ENCODE results near the gene KLHDC3. TPM values are rescaled to one million over a fixed set of nuclear protein-coding genes. Genes with fewer than 3 reads are reported as not detected.

KLHDC3 gene, protein sequence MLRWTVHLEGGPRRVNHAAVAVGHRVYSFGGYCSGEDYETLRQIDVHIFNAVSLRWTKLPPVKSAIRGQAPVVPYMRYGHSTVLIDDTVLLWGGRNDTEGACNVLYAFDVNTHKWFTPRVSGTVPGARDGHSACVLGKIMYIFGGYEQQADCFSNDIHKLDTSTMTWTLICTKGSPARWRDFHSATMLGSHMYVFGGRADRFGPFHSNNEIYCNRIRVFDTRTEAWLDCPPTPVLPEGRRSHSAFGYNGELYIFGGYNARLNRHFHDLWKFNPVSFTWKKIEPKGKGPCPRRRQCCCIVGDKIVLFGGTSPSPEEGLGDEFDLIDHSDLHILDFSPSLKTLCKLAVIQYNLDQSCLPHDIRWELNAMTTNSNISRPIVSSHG
- polyA plus RNA-seq (2012; ENCODE audit: missing spikeins), result 48.7 TPM

DNA sequence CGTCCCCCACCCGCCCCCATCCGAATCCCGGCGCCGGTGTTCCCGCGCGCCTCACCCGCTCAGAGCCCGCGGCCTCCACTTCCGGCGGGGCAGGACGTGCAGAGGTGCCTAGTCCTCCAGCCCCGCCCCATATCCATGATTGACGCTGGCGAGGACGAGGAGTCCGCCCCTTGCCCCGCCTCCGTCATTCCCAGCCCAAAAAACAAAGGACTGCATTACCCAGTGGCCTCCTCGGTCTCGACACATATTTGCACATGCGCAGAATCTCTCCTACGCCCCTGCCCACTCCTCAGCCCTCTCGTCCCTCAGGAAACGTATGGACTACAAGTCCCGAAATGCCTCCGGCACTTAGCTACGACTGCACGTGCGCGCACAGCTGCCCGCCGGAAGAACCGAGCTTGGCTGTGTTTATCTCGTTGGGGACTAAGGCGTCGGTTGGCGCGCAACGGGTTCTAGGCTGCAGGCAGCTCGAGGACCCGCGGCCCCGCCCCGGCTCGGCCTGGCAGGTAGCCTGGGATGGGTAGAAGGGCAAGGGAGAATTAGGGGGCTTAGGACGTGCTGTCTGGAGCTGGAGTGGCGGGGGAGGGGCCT is at the start of gene KLHDC3, which contains the start of gene MEA1:
Gene KLHDC3, plus strand, starts transcription at position 407 of the 591 bp plus-strand sequence. CDS start 2,944 bp downstream, outside the sequence.
Gene MEA1, minus strand, starts transcription at position 104 of the 591 bp plus-strand sequence. CDS start 133 bp downstream, outside the sequence.
- DNase-seq (ENCODE audit: insufficient read length) (peak; percentile 96), FAIRE-seq (peak; percentile 100)
- TF ChIP-seq POLR2AphosphoS5 (IDR thresholded peaks at IDR 0.05; ENCODE audit: low read depth, low read length) (no peak), TAF1 (IDR thresholded peaks at IDR 0.05; ENCODE audit: borderline replicate concordance, low read depth, low read length) (no peak), POLR2A (IDR thresholded peaks at IDR 0.05; ENCODE audit: low read depth, low read length) (no peak)

GRCh38 chr6:42966571-42966970 is 47.5 kb upstream of the KLHDC3 start:
- FAIRE-seq (no peak), DNase-seq (ENCODE audit: insufficient read length) (no peak)
- no peak for TF ChIP-seq TAF1 (IDR thresholded peaks at IDR 0.05; ENCODE audit: borderline replicate concordance, low read depth, low read length)
- TF ChIP-seq POLR2AphosphoS5 (IDR thresholded peaks at IDR 0.05; ENCODE audit: low read depth, low read length), result no peak
- no peak for TF ChIP-seq POLR2A (IDR thresholded peaks at IDR 0.05; ENCODE audit: low read depth, low read length)

GRCh38 chr6:42967228-42967627 is 46.8 kb upstream of the KLHDC3 start:
- FAIRE-seq, result no peak
- TF ChIP-seq TAF1 (IDR thresholded peaks at IDR 0.05; ENCODE audit: borderline replicate concordance, low read depth, low read length), result no peak
- TF ChIP-seq POLR2A (IDR thresholded peaks at IDR 0.05; ENCODE audit: low read depth, low read length), result no peak
- TF ChIP-seq POLR2AphosphoS5 (IDR thresholded peaks at IDR 0.05; ENCODE audit: low read depth, low read length), result no peak
- DNase-seq (ENCODE audit: insufficient read length), result no peak

- DNase-seq (ENCODE audit: insufficient read length), result no peak
- no peak for FAIRE-seq
- TF ChIP-seq POLR2AphosphoS5 (IDR thresholded peaks at IDR 0.05; ENCODE audit: low read depth, low read length) (no peak), TAF1 (IDR thresholded peaks at IDR 0.05; ENCODE audit: borderline replicate concordance, low read depth, low read length) (no peak), POLR2A (IDR thresholded peaks at IDR 0.05; ENCODE audit: low read depth, low read length) (no peak)
These were observed 45.8 kb upstream of the KLHDC3 start for GRCh38 chr6:42968126-42968701.

GRCh38 chr6:42968783-42969182 is 45.3 kb upstream of the KLHDC3 start:
- TF ChIP-seq POLR2A (IDR thresholded peaks at IDR 0.05; ENCODE audit: low read depth, low read length) (no peak), POLR2AphosphoS5 (IDR thresholded peaks at IDR 0.05; ENCODE audit: low read depth, low read length) (no peak), TAF1 (IDR thresholded peaks at IDR 0.05; ENCODE audit: borderline replicate concordance, low read depth, low read length) (no peak)
- DNase-seq (ENCODE audit: insufficient read length), result no peak
- no peak for FAIRE-seq

GRCh38 chr6:42969431-42969830 is 44.6 kb upstream of the KLHDC3 start:
- TF ChIP-seq POLR2AphosphoS5 (IDR thresholded peaks at IDR 0.05; ENCODE audit: low read depth, low read length), result no peak
- TF ChIP-seq POLR2A (IDR thresholded peaks at IDR 0.05; ENCODE audit: low read depth, low read length), result no peak
- no peak for TF ChIP-seq TAF1 (IDR thresholded peaks at IDR 0.05; ENCODE audit: borderline replicate concordance, low read depth, low read length)
- FAIRE-seq, result no peak
- DNase-seq (ENCODE audit: insufficient read length), result no peak

- no peak for FAIRE-seq
- TF ChIP-seq TAF1 (IDR thresholded peaks at IDR 0.05; ENCODE audit: borderline replicate concordance, low read depth, low read length) (no peak), POLR2AphosphoS5 (IDR thresholded peaks at IDR 0.05; ENCODE audit: low read depth, low read length) (no peak), POLR2A (IDR thresholded peaks at IDR 0.05; ENCODE audit: low read depth, low read length) (no peak)
- DNase-seq (ENCODE audit: insufficient read length), result no peak
These were observed 44.1 kb upstream of the KLHDC3 start for GRCh38 chr6:42969934-42970333.

DNA sequence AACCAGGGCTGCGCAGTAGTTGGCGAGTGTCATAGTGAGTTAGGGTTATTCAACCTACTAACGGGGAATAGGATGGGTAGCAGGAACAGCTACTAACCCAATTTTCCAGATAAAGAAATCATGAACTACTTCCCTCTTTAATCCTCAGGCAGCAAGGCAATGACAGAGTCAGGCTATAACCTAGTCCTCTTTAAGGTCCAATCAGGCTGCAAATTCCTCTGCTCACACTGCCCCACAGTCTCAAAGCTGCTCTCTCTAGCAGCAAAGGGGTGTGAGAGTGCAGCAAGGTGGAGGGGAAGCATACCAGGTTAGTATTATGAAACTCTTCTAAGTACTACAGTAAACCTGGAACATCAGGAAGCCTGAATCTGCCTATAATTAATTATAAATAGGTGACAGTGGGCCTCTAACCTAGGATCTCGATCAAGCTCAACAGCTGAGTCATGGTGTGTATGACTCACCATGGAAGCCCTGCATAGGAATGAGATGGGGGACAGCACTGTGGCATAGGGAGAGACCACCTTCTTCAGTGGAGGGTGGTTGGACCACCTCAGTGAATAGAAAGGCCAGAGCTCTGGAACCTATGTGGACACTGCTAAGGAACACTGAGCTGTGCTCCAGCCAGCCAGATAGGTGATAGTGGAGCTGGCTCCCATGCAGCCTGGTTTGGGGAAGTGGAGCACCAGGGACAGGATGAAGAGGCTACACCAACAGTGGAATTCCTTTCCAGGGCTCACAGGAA is 43.0 kb upstream of the KLHDC3 start:
- DNase-seq (ENCODE audit: insufficient read length) (no peak), FAIRE-seq (no peak)
- TF ChIP-seq TAF1 (IDR thresholded peaks at IDR 0.05; ENCODE audit: borderline replicate concordance, low read depth, low read length), result no peak
- TF ChIP-seq POLR2AphosphoS5 (IDR thresholded peaks at IDR 0.05; ENCODE audit: low read depth, low read length), result no peak
- TF ChIP-seq POLR2A (IDR thresholded peaks at IDR 0.05; ENCODE audit: low read depth, low read length), result no peak

GRCh38 chr6:42971746-42972327 is 42.2 kb upstream of the KLHDC3 start:
- DNase-seq (ENCODE audit: insufficient read length), result no peak
- TF ChIP-seq TAF1 (IDR thresholded peaks at IDR 0.05; ENCODE audit: borderline replicate concordance, low read depth, low read length) (no peak), POLR2AphosphoS5 (IDR thresholded peaks at IDR 0.05; ENCODE audit: low read depth, low read length) (no peak), POLR2A (IDR thresholded peaks at IDR 0.05; ENCODE audit: low read depth, low read length) (no peak)
- FAIRE-seq, result no peak

- FAIRE-seq (no peak), DNase-seq (ENCODE audit: insufficient read length) (no peak)
- TF ChIP-seq POLR2AphosphoS5 (IDR thresholded peaks at IDR 0.05; ENCODE audit: low read depth, low read length), result no peak
- no peak for TF ChIP-seq POLR2A (IDR thresholded peaks at IDR 0.05; ENCODE audit: low read depth, low read length)
These were observed 40.1 kb upstream of the KLHDC3 start for GRCh38 chr6:42973926-42974325.
